ENCODE measurements around the gene PFKP.

Gene PFKP

DNA sequence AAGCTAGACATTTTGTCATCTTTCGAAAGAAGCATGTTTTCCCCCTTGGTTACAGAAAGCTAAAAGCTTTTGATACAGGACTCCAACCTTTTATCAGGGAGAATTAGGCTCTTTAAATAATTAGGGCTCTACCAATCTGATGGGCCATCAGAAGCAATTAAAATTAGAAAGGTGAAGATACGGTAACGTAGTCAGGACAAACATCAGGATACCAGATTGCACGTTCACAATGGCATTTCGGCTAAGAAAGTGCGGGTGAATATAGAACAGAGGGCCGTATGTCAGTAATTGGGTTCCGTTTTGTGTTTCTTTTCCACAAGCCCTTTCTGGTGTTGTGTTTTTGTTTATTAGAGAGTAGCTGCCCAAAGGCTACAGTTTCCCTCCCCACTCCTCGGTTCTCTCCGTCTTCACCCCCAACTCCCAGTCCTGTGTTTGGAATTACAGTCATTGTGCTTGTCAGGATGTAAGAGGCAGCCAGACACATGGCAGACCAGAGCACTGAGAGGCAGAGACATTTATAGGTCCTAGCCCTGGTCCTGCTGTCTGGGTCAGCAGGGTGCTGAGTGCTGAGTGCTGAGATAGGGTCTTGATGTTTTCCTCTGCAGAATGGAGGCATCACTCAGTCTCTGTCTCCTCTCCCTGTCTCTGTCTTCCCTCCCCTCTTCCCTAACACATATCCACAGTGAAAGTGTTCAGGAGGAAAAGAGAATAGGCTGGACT lies 5.5 kb downstream of the PFKP start:
- H3K27ac ChIP-seq = no peak overlapping the region
- TF ChIP-seq, protein P1, sequence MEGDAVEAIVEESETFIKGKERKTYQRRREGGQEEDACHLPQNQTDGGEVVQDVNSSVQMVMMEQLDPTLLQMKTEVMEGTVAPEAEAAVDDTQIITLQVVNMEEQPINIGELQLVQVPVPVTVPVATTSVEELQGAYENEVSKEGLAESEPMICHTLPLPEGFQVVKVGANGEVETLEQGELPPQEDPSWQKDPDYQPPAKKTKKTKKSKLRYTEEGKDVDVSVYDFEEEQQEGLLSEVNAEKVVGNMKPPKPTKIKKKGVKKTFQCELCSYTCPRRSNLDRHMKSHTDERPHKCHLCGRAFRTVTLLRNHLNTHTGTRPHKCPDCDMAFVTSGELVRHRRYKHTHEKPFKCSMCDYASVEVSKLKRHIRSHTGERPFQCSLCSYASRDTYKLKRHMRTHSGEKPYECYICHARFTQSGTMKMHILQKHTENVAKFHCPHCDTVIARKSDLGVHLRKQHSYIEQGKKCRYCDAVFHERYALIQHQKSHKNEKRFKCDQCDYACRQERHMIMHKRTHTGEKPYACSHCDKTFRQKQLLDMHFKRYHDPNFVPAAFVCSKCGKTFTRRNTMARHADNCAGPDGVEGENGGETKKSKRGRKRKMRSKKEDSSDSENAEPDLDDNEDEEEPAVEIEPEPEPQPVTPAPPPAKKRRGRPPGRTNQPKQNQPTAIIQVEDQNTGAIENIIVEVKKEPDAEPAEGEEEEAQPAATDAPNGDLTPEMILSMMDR (IDR thresholded peaks at IDR 0.05) = no peak
- TF ChIP-seq ZFX (IDR thresholded peaks at IDR 0.05; ENCODE audit: borderline replicate concordance) = no peak

DNA sequence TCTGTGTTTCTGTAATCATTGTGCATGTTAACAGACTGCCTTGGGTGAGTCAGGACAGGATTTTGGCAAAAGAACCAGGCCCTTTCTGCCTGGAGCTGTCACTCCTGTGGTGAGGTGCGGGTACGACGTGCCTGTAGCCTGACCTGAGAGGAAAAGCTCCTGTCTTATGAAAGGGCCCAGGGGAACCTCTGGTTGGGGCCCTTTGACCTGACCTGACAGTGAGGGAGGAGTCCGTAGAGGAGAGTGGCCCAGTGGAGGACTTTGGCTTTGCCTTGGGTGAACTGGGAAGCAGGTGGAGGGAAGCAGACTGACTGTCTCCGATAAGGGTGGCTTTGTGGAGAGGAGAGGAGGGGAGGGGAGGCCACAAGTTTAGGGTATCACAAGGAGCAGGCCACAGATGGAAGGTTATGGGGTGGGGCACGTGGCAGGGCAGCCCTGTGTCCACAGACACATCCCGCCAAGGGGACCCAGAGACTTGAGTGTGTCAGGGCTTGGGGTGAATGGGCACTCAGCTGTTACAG lies 6.9 kb downstream of the PFKP start:
- TF ChIP-seq, protein P1 (IDR thresholded peaks at IDR 0.05) = no peak
- no peak for TF ChIP-seq ZFX (IDR thresholded peaks at IDR 0.05; ENCODE audit: borderline replicate concordance)
- H3K27ac ChIP-seq = no peak overlapping the region

DNA sequence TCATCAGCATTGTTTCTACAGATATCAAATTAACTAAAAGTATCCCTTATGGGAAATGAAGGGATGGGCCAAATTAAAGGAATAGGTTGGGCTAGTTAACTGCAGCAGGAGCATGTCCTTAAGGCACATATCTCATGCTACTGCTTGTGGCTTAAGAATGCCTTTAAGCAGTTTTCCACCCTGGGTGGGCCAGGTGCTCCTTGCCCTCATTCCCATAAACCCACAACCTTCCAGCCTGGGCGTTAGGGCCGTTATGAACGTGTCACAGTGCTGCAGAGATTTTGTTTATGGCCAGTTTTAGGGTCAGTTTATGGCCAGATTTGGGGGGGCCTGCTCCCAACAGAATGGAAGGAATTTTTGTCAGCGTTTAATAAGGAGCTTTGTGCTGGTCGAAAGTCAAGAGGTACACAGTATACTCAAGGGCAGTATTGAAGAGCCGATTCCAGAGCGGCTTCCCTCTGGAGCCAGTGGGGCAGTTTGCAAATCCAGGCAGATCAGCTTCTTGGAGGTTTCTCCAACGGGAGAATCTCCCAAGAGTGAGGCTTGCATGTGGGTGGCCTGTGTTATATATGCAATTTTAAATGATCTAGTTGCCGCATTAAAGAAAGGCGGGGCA lies 7.7 kb downstream of the PFKP start:
- TF ChIP-seq ZFX (IDR thresholded peaks at IDR 0.05; ENCODE audit: borderline replicate concordance) = no peak
- TF ChIP-seq, protein P1 (IDR thresholded peaks at IDR 0.05) = no peak
- no peak overlapping the region for H3K27ac ChIP-seq

DNA sequence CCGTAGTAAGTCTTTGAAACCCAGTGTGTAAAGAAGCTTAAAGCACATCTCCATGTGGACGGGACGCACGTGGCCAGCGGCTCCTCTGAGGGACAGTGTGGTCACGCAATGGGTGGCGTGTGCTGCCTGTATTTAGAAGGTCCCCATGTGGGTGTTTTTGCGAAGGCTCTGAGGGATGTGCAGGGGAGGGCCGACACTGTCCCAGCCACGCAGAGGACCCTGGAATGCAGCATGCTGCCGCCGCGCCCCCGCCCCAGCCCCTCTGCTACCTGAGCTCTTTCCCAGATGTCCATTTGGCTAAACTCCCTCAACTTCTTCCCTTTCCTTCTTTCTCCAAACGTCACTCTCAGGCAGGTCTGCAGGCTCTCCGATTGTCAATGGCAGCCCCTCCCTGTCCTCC lies 8.8 kb downstream of the PFKP start:
- TF ChIP-seq ZFX (IDR thresholded peaks at IDR 0.05; ENCODE audit: borderline replicate concordance) = no peak
- TF ChIP-seq, protein P1 (IDR thresholded peaks at IDR 0.05) = no peak
- H3K27ac ChIP-seq = no peak overlapping the region

DNA sequence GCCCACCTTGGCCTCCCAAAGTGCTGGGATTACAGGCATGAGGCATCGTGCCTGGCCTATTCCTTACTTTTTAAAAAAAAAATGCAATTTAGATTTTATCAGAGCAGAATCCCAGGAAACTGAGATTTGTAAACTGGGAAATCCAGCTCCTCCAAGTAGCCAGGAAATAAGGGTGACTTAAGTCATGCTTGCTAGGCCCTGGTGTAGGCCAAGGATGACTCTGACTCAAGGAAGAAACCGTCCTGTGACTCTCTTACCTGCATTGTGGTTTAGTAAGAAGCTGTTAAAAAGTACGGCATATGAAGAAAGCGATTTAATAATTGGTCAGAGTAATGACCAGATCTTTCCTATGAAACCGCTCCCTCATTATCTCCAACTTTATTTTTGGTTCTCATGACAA lies 10.2 kb downstream of the PFKP start:
- no peak overlapping the region for H3K27ac ChIP-seq

DNA sequence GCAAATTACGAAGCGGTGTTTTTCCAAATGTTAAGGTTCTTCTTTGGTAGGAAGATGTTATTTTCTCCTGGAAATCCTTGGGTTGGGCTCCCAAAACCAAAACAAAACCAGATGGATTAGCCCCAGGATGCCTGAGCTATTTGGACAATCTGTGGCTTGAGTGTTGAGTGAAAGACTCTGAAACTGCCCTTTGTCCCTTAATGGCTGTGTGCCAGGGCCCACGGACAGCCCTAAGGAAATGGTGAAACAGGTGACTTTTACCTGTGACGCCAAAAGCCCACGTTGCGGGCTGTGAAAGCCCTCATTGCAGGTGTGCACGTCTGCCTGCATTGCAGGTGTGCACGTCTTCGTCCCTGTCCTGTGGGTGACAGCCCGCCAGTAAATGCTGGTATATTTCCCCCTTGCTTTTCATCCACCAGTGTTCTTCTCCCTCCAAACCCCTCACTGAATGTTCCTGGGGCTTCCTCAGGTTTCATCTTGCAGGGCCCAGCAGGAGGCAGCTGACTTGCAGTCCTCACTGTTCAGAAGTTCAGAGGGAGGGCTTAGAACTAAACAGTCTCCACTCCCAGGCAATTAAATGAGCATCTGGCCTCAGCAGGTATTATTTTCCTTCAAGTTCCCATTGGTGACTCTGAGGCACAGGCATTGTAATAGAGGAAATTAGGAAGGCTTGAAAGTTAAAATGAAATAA lies 10.7 kb downstream of the PFKP start:
- no peak for TF ChIP-seq ZFX (IDR thresholded peaks at IDR 0.05; ENCODE audit: borderline replicate concordance)
- TF ChIP-seq, protein P1 (IDR thresholded peaks at IDR 0.05) = no peak
- H3K27ac ChIP-seq = no peak overlapping the region

More for the DNA sequence above, 10.2 kb downstream of the PFKP start:
- TF ChIP-seq, protein P1 (IDR thresholded peaks at IDR 0.05) = no peak
- no peak for TF ChIP-seq ZFX (IDR thresholded peaks at IDR 0.05; ENCODE audit: borderline replicate concordance)
